SK-N-SH (cell line): ENCODE measurements around the gene RPS24. TPM values are rescaled to one million over a fixed set of nuclear protein-coding genes. Genes with fewer than 3 reads are reported as not detected.
"Not testable (repeated sequence)": the region's sequence is repeated elsewhere in the genome, so short reads cannot be mapped to it uniquely, and the experiment has no call there.

Experiments
- CTCF ChIA-PET: fragments of 300-600, 350-600 bp; formaldehyde crosslinking; extraction: SDS; loops from one replicate; lab custom pipeline; 2021; lab: Yijun Ruan, JAX
- POLR2A ChIA-PET: fragments of 350-600 bp; sonication (Branson Sonifier 250); formaldehyde crosslinking; extraction: SDS; loops from one replicate; lab custom pipeline; 2020; ENCODE audit warnings: antibody characterized with exemption, inconsistent platforms; lab: Yijun Ruan, JAX
- DNase-seq: peaks from one replicate; pipeline ENCODE4 v3.0.0; 2012
- H2AFZ ChIP-seq: fragments of 200-600 bp; sonication (generic); 2 replicates; pipeline ENCODE4 v1.8.1; 2016; ENCODE audit warnings: antibody characterized with exemption, mild to moderate bottlenecking, low read depth
- H3F3A ChIP-seq: fragments of 200-600 bp; sonication (generic); replicated peaks from 2 replicates; pipeline ENCODE3; 2016; ENCODE audit warnings: antibody characterized with exemption, mild to moderate bottlenecking; ENCODE audit not compliant: insufficient read depth
- H3K27ac ChIP-seq, 2 experiments: fragments of 200-500 bp in 1 of 2; fragments of 200-600 bp in 1 of 2; sonication (Bioruptor generic) in 1 of 2; sonication (generic), shearing (Covaris generic) in 1 of 2; 2 replicates each; pipeline versions ENCODE4 v1.5.1 to v1.6.1; 2014 to 2016; ENCODE audit warnings: low read depth in 2 of 2, inconsistent platforms in 1 of 2, low read length in 1 of 2, mild to moderate bottlenecking in 1 of 2, mixed read lengths in 1 of 2
- H3K27me3 ChIP-seq: fragments of 200-600 bp; sonication (generic), shearing (Covaris generic); 2 replicates; pipeline ENCODE4 v1.6.1; 2016; ENCODE audit warnings: mixed run types; ENCODE audit not compliant: insufficient read depth
- H3K36me3 ChIP-seq, 2 experiments: fragments of 200-500 bp in 1 of 2; fragments of 200-600 bp in 1 of 2; sonication (Bioruptor generic) in 1 of 2; sonication (generic) in 1 of 2; replicated peaks in 1 of 2; 2 replicates each; pipeline versions ENCODE3 to v1.5.1; 2014 to 2016; ENCODE audit warnings: low read length in 1 of 2, mild to moderate bottlenecking in 1 of 2; ENCODE audit not compliant: insufficient read depth in 2 of 2, control insufficient read depth in 1 of 2
- H3K4me1 ChIP-seq, 2 experiments: fragments of 200-500 bp in 1 of 2; fragments of 200-600 bp in 1 of 2; sonication (Bioruptor generic) in 1 of 2; sonication (generic), shearing (Covaris generic) in 1 of 2; 2 replicates each; pipeline versions ENCODE4 v1.5.1 to v1.6.1; 2014 to 2016; ENCODE audit warnings: low read depth in 1 of 2, low read length in 1 of 2, mixed run types in 1 of 2; ENCODE audit not compliant: insufficient read depth in 2 of 2, control insufficient read depth in 1 of 2
- H3K4me2 ChIP-seq: fragments of 200-600 bp; sonication (generic), shearing (Covaris generic); 2 replicates; pipeline ENCODE4 v1.6.1; 2017; ENCODE audit warnings: mixed run types
- H3K4me3 ChIP-seq, 2 experiments: fragments of 200-500 bp in 1 of 2; fragments of 200-600 bp in 1 of 2; sonication (Bioruptor generic) in 1 of 2; sonication (generic), shearing (Covaris generic) in 1 of 2; 2 replicates each; pipeline versions ENCODE4 v1.5.1 to v1.8.1; 2014 to 2016; ENCODE audit warnings: low read depth in 2 of 2, inconsistent platforms in 1 of 2, low read length in 1 of 2, mild to moderate bottlenecking in 1 of 2, mixed read lengths in 1 of 2, moderate library complexity in 1 of 2
- H3K79me2 ChIP-seq: fragments of 200-600 bp; sonication (generic); 2 replicates; pipeline ENCODE4 v1.8.1; 2017; ENCODE audit warnings: mild to moderate bottlenecking; ENCODE audit not compliant: insufficient read depth
- H3K9ac ChIP-seq: fragments of 200-600 bp; sonication (generic); 2 replicates; pipeline ENCODE4 v1.6.1; 2017; ENCODE audit warnings: mixed run types
- H3K9me2 ChIP-seq: fragments of 200-600 bp; sonication (generic); 2 replicates; pipeline ENCODE4 v1.6.1; 2017; ENCODE audit warnings: mixed run types
- H3K9me3 ChIP-seq: fragments of 200-600 bp; sonication (generic); 2 replicates; pipeline ENCODE4 v1.6.1; 2017; ENCODE audit warnings: mixed run types, mild to moderate bottlenecking, moderate library complexity
- H4K20me1 ChIP-seq: fragments of 200-600 bp; sonication (generic); 2 replicates; pipeline ENCODE4 v1.6.1; 2017; ENCODE audit warnings: mild to moderate bottlenecking, mixed run types; ENCODE audit not compliant: insufficient read depth
- CHD2 ChIP-seq: fragments of 150-350 bp; IDR thresholded peaks from 2 replicates; pipeline ENCODE4 v1.6.1; 2018; ENCODE audit warnings: low read length; ENCODE audit not compliant: partially characterized antibody
- EP300 ChIP-seq, 2 experiments: IDR thresholded peaks; 2 replicates each; pipeline versions ENCODE4 v1.4.0 to v1.6.1; 2012; ENCODE audit warnings: borderline replicate concordance in 1 of 2, low read depth in 1 of 2, low read length in 1 of 2
- EZH2phosphoT487 ChIP-seq: fragments of 200-600 bp; sonication (generic); IDR thresholded peaks from 2 replicates; pipeline ENCODE4 v1.6.1; 2017; ENCODE audit warnings: low read depth, mixed run types, mild to moderate bottlenecking, antibody characterized with exemption, moderate library complexity, borderline replicate concordance
- FOXJ3 ChIP-seq: sonication (generic); formaldehyde crosslinking; IDR thresholded peaks from 2 replicates; pipeline ENCODE4 v1.5.1; 2020; ENCODE audit warnings: mild to moderate bottlenecking, missing genetic modification reagents
- FOXM1 ChIP-seq: IDR thresholded peaks from 2 replicates; pipeline ENCODE4 v1.4.0; 2012; ENCODE audit warnings: low read depth, mild to moderate bottlenecking
- JUND ChIP-seq: IDR thresholded peaks from 2 replicates; pipeline ENCODE4 v1.4.0; 2012
- MXI1 ChIP-seq: IDR thresholded peaks from 2 replicates; pipeline ENCODE4 v1.6.1; 2012; ENCODE audit warnings: mild to moderate bottlenecking, low read depth, low read length, improper control_type of control experiment
- POLR2AphosphoS5 ChIP-seq: IDR thresholded peaks from 2 replicates; pipeline ENCODE4 v1.6.1; 2012; ENCODE audit warnings: low read depth, low read length
- RCOR1 ChIP-seq: fragments of 150-350 bp; IDR thresholded peaks from 2 replicates; pipeline ENCODE4 v1.6.1; 2017; ENCODE audit warnings: antibody characterized with exemption, low read length
- TAF1 ChIP-seq: IDR thresholded peaks from 2 replicates; pipeline ENCODE4 v1.6.1; 2012; ENCODE audit warnings: low read depth, mild to moderate bottlenecking, low read length, moderate library complexity, borderline replicate concordance
- WGBS: methylation state at CpG from one replicate; pipeline ENCODE4 v1.1.6; 2017; ENCODE audit warnings: low lambda C conversion rate; 5-methylcytosine and 5-hydroxymethylcytosine counted together
- polyA plus RNA-seq, 3 experiments: library from polyadenylated mRNA; depleted of rRNA; stranded (reverse); fragments of >200 nt; gene quantifications; 2 replicates each; pipeline ENCODE4 v1.2.3, GENCODE V29; 2012
- TF ChIP-seq, protein P1 (sequence below): IDR thresholded peaks from 2 replicates; pipeline ENCODE4 v1.6.1; 2012; ENCODE audit warnings: mild to moderate bottlenecking, low read depth, low read length, moderate library complexity
- TF ChIP-seq, protein P2 (sequence below): IDR thresholded peaks from 2 replicates; pipeline ENCODE4 v1.4.0; 2012; ENCODE audit warnings: low read depth, borderline replicate concordance
- TF ChIP-seq, protein P3 (sequence below): IDR thresholded peaks from 2 replicates; pipeline ENCODE4; 2012
- TF ChIP-seq, protein P4 (sequence below): fragments of 150-350 bp; IDR thresholded peaks from 2 replicates; pipeline ENCODE4 v1.6.1; 2016; ENCODE audit warnings: mild to moderate bottlenecking, low read depth, low read length
- TF ChIP-seq, protein P5 (sequence below): fragments of 150-350 bp; IDR thresholded peaks from 2 replicates; pipeline ENCODE4 v1.6.1; 2017; ENCODE audit warnings: antibody characterized with exemption, low read length, low read depth, borderline replicate concordance
- TF ChIP-seq, protein P6 (sequence below): fragments of 200-600 bp; sonication (generic); IDR thresholded peaks from 2 replicates; pipeline ENCODE4 v1.6.1; 2017; ENCODE audit warnings: antibody characterized with exemption, mild to moderate bottlenecking, moderate library complexity

The RPS24 gene
- polyA plus RNA-seq, 1 of the 3 experiments (the other 2 are of a cell fraction): 3,806 TPM

DNA sequence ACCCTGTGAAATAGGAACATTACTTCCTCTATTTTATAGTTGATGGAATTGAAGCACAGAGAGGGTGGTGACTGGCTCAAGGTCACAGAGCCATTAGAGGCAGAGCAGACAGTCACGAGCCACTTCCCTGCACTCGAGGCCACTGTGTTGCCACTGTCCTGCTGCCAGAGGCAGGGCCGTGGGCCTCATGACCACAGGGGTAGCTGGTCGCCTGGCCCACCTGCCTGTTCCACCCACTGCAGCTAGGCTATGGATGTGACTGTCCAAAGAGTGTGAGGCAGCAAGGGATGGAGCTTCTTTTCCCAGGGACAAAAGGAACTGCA lies 38.2 kb downstream of the RPS24 start (continued):
- TF ChIP-seq, protein P1, sequence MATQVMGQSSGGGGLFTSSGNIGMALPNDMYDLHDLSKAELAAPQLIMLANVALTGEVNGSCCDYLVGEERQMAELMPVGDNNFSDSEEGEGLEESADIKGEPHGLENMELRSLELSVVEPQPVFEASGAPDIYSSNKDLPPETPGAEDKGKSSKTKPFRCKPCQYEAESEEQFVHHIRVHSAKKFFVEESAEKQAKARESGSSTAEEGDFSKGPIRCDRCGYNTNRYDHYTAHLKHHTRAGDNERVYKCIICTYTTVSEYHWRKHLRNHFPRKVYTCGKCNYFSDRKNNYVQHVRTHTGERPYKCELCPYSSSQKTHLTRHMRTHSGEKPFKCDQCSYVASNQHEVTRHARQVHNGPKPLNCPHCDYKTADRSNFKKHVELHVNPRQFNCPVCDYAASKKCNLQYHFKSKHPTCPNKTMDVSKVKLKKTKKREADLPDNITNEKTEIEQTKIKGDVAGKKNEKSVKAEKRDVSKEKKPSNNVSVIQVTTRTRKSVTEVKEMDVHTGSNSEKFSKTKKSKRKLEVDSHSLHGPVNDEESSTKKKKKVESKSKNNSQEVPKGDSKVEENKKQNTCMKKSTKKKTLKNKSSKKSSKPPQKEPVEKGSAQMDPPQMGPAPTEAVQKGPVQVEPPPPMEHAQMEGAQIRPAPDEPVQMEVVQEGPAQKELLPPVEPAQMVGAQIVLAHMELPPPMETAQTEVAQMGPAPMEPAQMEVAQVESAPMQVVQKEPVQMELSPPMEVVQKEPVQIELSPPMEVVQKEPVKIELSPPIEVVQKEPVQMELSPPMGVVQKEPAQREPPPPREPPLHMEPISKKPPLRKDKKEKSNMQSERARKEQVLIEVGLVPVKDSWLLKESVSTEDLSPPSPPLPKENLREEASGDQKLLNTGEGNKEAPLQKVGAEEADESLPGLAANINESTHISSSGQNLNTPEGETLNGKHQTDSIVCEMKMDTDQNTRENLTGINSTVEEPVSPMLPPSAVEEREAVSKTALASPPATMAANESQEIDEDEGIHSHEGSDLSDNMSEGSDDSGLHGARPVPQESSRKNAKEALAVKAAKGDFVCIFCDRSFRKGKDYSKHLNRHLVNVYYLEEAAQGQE: no peak

DNA sequence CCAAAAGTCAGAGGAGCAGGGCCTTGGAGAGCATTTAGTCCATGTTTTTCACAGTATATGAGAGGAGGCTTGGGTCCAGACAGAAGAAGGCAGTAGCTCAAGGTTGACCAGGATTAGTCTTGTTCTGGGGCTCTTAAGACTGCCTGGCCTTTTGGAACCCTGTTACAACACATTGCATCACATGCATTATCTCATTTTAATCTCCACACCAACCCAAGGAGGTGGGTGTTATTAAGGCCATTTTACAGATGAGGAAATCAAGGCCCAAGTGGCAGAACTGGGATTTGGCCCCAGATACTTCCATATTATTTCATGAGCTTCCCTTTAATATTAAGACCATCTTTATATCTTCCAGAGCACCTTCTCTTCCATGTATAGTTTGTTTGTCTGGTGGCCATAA lies 38.8 kb downstream of the RPS24 start:
- Histone ChIP-seq H3K9me2 (no peaks in the 10 kb centered on the region), H3K36me3 (no peaks in the 10 kb centered on the region), H3K4me1 (no peaks in the 10 kb centered on the region), H3K4me3 (no peak overlapping the region), H3K9me3 (no peaks in the 10 kb centered on the region), H3K79me2 (no peaks in the 10 kb centered on the region), H3K4me2 (no peak overlapping the region), H4K20me1 (no peaks in the 10 kb centered on the region), H3F3A (no peaks in the 10 kb centered on the region), H3K27ac (no peak overlapping the region), H2AFZ (no peak overlapping the region)
- ChIA-PET POLR2A (no interaction called here), CTCF (interaction anchor here (0.7 to 2.6 kb wide), 5 partner anchors 9 to 925 kb away, joined by 3 to 15 read pairs (median 3); no protein-coding TSS in a partner anchor)
- TF ChIP-seq MXI1 (no peak), RCOR1 (no peak), CHD2 (no peak), FOXM1 (no peak), POLR2AphosphoS5 (no peak), EP300 (IDR thresholded peaks at IDR 0.05; ENCODE audit: borderline replicate concordance in 1 of 2, low read depth in 1 of 2, low read length in 1 of 2) (no peak), EZH2phosphoT487 (no peak), TAF1 (no peak), FOXJ3 (CRISPR knock-in tag) (no peak), JUND (no peak)
- TF ChIP-seq, protein P2, sequence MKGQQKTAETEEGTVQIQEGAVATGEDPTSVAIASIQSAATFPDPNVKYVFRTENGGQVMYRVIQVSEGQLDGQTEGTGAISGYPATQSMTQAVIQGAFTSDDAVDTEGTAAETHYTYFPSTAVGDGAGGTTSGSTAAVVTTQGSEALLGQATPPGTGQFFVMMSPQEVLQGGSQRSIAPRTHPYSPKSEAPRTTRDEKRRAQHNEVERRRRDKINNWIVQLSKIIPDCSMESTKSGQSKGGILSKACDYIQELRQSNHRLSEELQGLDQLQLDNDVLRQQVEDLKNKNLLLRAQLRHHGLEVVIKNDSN: no peak
- TF ChIP-seq, protein P3, sequence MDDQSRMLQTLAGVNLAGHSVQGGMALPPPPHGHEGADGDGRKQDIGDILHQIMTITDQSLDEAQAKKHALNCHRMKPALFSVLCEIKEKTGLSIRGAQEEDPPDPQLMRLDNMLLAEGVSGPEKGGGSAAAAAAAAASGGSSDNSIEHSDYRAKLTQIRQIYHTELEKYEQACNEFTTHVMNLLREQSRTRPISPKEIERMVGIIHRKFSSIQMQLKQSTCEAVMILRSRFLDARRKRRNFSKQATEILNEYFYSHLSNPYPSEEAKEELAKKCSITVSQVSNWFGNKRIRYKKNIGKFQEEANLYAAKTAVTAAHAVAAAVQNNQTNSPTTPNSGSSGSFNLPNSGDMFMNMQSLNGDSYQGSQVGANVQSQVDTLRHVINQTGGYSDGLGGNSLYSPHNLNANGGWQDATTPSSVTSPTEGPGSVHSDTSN: no peak
- TF ChIP-seq, protein P4, sequence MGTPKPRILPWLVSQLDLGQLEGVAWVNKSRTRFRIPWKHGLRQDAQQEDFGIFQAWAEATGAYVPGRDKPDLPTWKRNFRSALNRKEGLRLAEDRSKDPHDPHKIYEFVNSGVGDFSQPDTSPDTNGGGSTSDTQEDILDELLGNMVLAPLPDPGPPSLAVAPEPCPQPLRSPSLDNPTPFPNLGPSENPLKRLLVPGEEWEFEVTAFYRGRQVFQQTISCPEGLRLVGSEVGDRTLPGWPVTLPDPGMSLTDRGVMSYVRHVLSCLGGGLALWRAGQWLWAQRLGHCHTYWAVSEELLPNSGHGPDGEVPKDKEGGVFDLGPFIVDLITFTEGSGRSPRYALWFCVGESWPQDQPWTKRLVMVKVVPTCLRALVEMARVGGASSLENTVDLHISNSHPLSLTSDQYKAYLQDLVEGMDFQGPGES: no peak
- TF ChIP-seq, protein P5, sequence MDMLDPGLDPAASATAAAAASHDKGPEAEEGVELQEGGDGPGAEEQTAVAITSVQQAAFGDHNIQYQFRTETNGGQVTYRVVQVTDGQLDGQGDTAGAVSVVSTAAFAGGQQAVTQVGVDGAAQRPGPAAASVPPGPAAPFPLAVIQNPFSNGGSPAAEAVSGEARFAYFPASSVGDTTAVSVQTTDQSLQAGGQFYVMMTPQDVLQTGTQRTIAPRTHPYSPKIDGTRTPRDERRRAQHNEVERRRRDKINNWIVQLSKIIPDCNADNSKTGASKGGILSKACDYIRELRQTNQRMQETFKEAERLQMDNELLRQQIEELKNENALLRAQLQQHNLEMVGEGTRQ: no peak
- TF ChIP-seq, protein P6, sequence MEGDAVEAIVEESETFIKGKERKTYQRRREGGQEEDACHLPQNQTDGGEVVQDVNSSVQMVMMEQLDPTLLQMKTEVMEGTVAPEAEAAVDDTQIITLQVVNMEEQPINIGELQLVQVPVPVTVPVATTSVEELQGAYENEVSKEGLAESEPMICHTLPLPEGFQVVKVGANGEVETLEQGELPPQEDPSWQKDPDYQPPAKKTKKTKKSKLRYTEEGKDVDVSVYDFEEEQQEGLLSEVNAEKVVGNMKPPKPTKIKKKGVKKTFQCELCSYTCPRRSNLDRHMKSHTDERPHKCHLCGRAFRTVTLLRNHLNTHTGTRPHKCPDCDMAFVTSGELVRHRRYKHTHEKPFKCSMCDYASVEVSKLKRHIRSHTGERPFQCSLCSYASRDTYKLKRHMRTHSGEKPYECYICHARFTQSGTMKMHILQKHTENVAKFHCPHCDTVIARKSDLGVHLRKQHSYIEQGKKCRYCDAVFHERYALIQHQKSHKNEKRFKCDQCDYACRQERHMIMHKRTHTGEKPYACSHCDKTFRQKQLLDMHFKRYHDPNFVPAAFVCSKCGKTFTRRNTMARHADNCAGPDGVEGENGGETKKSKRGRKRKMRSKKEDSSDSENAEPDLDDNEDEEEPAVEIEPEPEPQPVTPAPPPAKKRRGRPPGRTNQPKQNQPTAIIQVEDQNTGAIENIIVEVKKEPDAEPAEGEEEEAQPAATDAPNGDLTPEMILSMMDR: no peak
- TF ChIP-seq, all 33 proteins: peak for 0
- Histone ChIP-seq H3K27me3 (no peaks in the 10 kb centered on the region), H3K9ac (no peak overlapping the region)
- DNase-seq: no peak

DNA sequence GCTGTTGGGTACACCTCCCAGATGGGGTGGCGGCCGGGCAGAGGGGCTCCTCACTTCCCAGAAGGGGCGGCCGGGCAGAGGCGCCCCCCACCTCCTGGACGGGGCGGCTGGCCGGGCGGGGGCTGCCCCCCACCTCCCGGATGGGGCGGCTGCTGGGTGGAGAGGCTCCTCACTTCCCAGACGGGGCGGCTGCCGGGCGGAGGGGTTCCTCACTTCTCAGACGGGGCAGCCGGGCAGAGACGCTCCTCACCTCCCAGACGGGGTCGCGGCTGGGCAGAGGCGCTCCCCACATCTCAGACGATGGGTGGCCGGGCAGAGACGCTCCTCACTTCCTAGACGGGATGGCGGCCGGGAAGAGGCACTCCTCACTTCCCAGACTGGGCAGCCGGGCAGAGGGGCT lies 42.1 kb downstream of the RPS24 start:
- H3K9me2 ChIP-seq, POLR2A ChIA-PET, H3K27me3 ChIP-seq, H2AFZ ChIP-seq, CTCF ChIA-PET, H3K4me2 ChIP-seq, H3F3A ChIP-seq, H3K9me3 ChIP-seq, DNase-seq, H3K4me3 ChIP-seq, H3K4me1 ChIP-seq, H4K20me1 ChIP-seq, H3K27ac ChIP-seq, H3K36me3 ChIP-seq, H3K9ac ChIP-seq, H3K79me2 ChIP-seq: not testable (repeated sequence)
- 78% methylated on average over 9 of the region's 29 CpGs for WGBS
